ENCODE data around the gene MECP2.

MECP2 gene

GRCh38 chrX:154059231-154059630 lies 38.3 kb downstream of the MECP2 start:
- no peak overlapping the region for H3K9ac ChIP-seq (ENCODE audit: low read length)
- no peak overlapping the region for H2AFZ ChIP-seq (ENCODE audit: low read depth, low read length, severe bottlenecking)
- H3K79me2 ChIP-seq (ENCODE audit: insufficient read depth, low read length): peaks cover 74% of the 10 kb centered on the region
- no peaks in the 10 kb centered on the region for H4K20me1 ChIP-seq (ENCODE audit: low read depth, low read length)
- H3K4me2 ChIP-seq (ENCODE audit: low read depth, low read length, poor library complexity, severe bottlenecking): no peak overlapping the region
- no peaks in the 10 kb centered on the region for H3K9me2 ChIP-seq (replicated peaks; ENCODE audit: insufficient read depth, low read length)
- H3K27me3 ChIP-seq (ENCODE audit: low read length): no peaks in the 10 kb centered on the region
- TF ChIP-seq EZH2phosphoT487 (conservative IDR thresholded peaks at IDR 0.05; ENCODE audit: low read length) (no peak), CTCF (IDR thresholded peaks at IDR 0.05; ENCODE audit: insufficient read depth, low read length, poor library complexity, severe bottlenecking) (no peak)
- no peak overlapping the region for H3K27ac ChIP-seq (ENCODE audit: low read depth, low read length)
- no peaks in the 10 kb centered on the region for H3K9me3 ChIP-seq (ENCODE audit: insufficient read depth, low read length)
- no peak overlapping the region for H3K4me3 ChIP-seq (ENCODE audit: insufficient read depth, low read length, poor library complexity, severe bottlenecking)
- no peaks in the 10 kb centered on the region for H3F3A ChIP-seq (ENCODE audit: insufficient read depth)
- no peaks in the 10 kb centered on the region for H3K36me3 ChIP-seq (ENCODE audit: low read length)

- Histone ChIP-seq H3K36me3 (ENCODE audit: low read length) (no peaks in the 10 kb centered on the region), H3K9me2 (replicated peaks; ENCODE audit: insufficient read depth, low read length) (no peaks in the 10 kb centered on the region), H3K4me2 (ENCODE audit: low read depth, low read length, poor library complexity, severe bottlenecking) (no peak overlapping the region), H3K27ac (ENCODE audit: low read depth, low read length) (no peak overlapping the region), H3K9ac (ENCODE audit: low read length) (no peak overlapping the region), H4K20me1 (ENCODE audit: low read depth, low read length) (no peaks in the 10 kb centered on the region), H3K79me2 (ENCODE audit: insufficient read depth, low read length) (peaks cover 65% of the 10 kb centered on the region), H3K9me3 (ENCODE audit: insufficient read depth, low read length) (no peaks in the 10 kb centered on the region), H3K4me3 (ENCODE audit: insufficient read depth, low read length, poor library complexity, severe bottlenecking) (no peak overlapping the region), H3K27me3 (ENCODE audit: low read length) (no peaks in the 10 kb centered on the region), H3F3A (ENCODE audit: insufficient read depth) (no peaks in the 10 kb centered on the region), H2AFZ (ENCODE audit: low read depth, low read length, severe bottlenecking) (no peak overlapping the region)
- TF ChIP-seq EZH2phosphoT487 (conservative IDR thresholded peaks at IDR 0.05; ENCODE audit: low read length) (no peak), CTCF (IDR thresholded peaks at IDR 0.05; ENCODE audit: insufficient read depth, low read length, poor library complexity, severe bottlenecking) (no peak)
Measured at GRCh38 chrX:154058214-154058997, 39.1 kb downstream of the MECP2 start.

GRCh38 chrX:154057791-154058190 lies 39.7 kb downstream of the MECP2 start:
- peaks cover 61% of the 10 kb centered on the region for H3K79me2 ChIP-seq (ENCODE audit: insufficient read depth, low read length)
- H2AFZ ChIP-seq (ENCODE audit: low read depth, low read length, severe bottlenecking): no peak overlapping the region
- no peak overlapping the region for H3K4me2 ChIP-seq (ENCODE audit: low read depth, low read length, poor library complexity, severe bottlenecking)
- H3K9ac ChIP-seq (ENCODE audit: low read length): no peak overlapping the region
- H3K4me3 ChIP-seq (ENCODE audit: insufficient read depth, low read length, poor library complexity, severe bottlenecking): no peak overlapping the region
- H3K9me2 ChIP-seq (replicated peaks; ENCODE audit: insufficient read depth, low read length): no peaks in the 10 kb centered on the region
- H3K36me3 ChIP-seq (ENCODE audit: low read length): no peaks in the 10 kb centered on the region
- no peaks in the 10 kb centered on the region for H3F3A ChIP-seq (ENCODE audit: insufficient read depth)
- no peak overlapping the region for H3K27ac ChIP-seq (ENCODE audit: low read depth, low read length)
- no peaks in the 10 kb centered on the region for H3K9me3 ChIP-seq (ENCODE audit: insufficient read depth, low read length)
- no peak for TF ChIP-seq CTCF (IDR thresholded peaks at IDR 0.05; ENCODE audit: insufficient read depth, low read length, poor library complexity, severe bottlenecking)
- no peak for TF ChIP-seq EZH2phosphoT487 (conservative IDR thresholded peaks at IDR 0.05; ENCODE audit: low read length)
- no peaks in the 10 kb centered on the region for H4K20me1 ChIP-seq (ENCODE audit: low read depth, low read length)
- no peaks in the 10 kb centered on the region for H3K27me3 ChIP-seq (ENCODE audit: low read length)
